Measurements from ENCODE around the gene MAP3K6. TPM values are rescaled to one million over a fixed set of nuclear protein-coding genes. Genes with fewer than 3 reads are reported as not detected.

Gene MAP3K6
- total RNA-seq, 1 donor from 2014 or later, result 45.2 TPM

- H3K9me3 ChIP-seq (replicated peaks), result no peaks in the 10 kb centered on the region
- no peak for TF ChIP-seq CTCF (IDR thresholded peaks at IDR 0.05; ENCODE audit: borderline replicate concordance)
- H3K27ac ChIP-seq (replicated peaks), result no peak overlapping the region
- no peak for DNase-seq
- H3K4me3 ChIP-seq, result no peak overlapping the region
- intact Hi-C loops (cut with micrococcal nuclease), result no loop called here
- no peaks in the 10 kb centered on the region for H3K36me3 ChIP-seq
- H3K27me3 ChIP-seq (ENCODE audit: low read depth), result no peaks in the 10 kb centered on the region
- H3K4me1 ChIP-seq, result peaks cover 11% of the 10 kb centered on the region
Observed at GRCh38 chr1:27343639-27344025, 23.1 kb downstream of the MAP3K6 start.

GRCh38 chr1:27342778-27343638, 23.8 kb downstream of the MAP3K6 start:
- peak overlapping the region; percentile 43 for H3K27ac ChIP-seq (replicated peaks)
- H3K9me3 ChIP-seq (replicated peaks), result no peaks in the 10 kb centered on the region
- intact Hi-C loops (cut with micrococcal nuclease), result no loop called here
- TF ChIP-seq CTCF (IDR thresholded peaks at IDR 0.05; ENCODE audit: borderline replicate concordance), result no peak
- no peaks in the 10 kb centered on the region for H3K36me3 ChIP-seq
- H3K27me3 ChIP-seq (ENCODE audit: low read depth), result no peaks in the 10 kb centered on the region
- no peak for DNase-seq
- peaks cover 11% of the 10 kb centered on the region for H3K4me1 ChIP-seq
- peak overlapping the region; percentile 12 for H3K4me3 ChIP-seq

- H3K4me3 ChIP-seq, result no peak overlapping the region
- TF ChIP-seq CTCF (IDR thresholded peaks at IDR 0.05; ENCODE audit: borderline replicate concordance), result no peak
- H3K27me3 ChIP-seq (ENCODE audit: low read depth), result no peaks in the 10 kb centered on the region
- intact Hi-C loops (cut with micrococcal nuclease), result no loop called here
- H3K9me3 ChIP-seq (replicated peaks), result no peaks in the 10 kb centered on the region
- no peak overlapping the region for H3K27ac ChIP-seq (replicated peaks)
- H3K4me1 ChIP-seq, result peaks cover 11% of the 10 kb centered on the region
- no peak for DNase-seq
- peaks cover 5% of the 10 kb centered on the region for H3K36me3 ChIP-seq
Observed at GRCh38 chr1:27342391-27342777, 24.4 kb downstream of the MAP3K6 start.

- intact Hi-C loops (cut with micrococcal nuclease), result no loop called here
- Histone ChIP-seq H3K27me3 (ENCODE audit: low read depth) (no peaks in the 10 kb centered on the region), H3K9me3 (replicated peaks) (no peaks in the 10 kb centered on the region), H3K36me3 (peaks cover 12% of the 10 kb centered on the region), H3K4me3 (peak within 1 kb of the TSS; percentile 12), H3K4me1 (peaks cover 11% of the 10 kb centered on the region), H3K27ac (replicated peaks) (peak within 1 kb of the TSS; percentile 43)
- TF ChIP-seq CTCF (IDR thresholded peaks at IDR 0.05; ENCODE audit: borderline replicate concordance), result no peak
- DNase-seq, result no peak
Observed at GRCh38 chr1:27341525-27342252, 25.1 kb downstream of the MAP3K6 start, which contains the start of gene SYTL1. Gene SYTL1 (plus strand): TSS chr1:27342022. CDS start chr1:27345335, 3,313 bp downstream.

GRCh38 chr1:27339213-27339612, 27.5 kb downstream of the MAP3K6 start:
- Histone ChIP-seq H3K27ac (replicated peaks) (no peak overlapping the region), H3K4me1 (peaks cover 11% of the 10 kb centered on the region), H3K9me3 (replicated peaks) (no peaks in the 10 kb centered on the region), H3K27me3 (ENCODE audit: low read depth) (no peaks in the 10 kb centered on the region), H3K36me3 (peaks cover 37% of the 10 kb centered on the region), H3K4me3 (no peak overlapping the region)
- intact Hi-C loops (cut with micrococcal nuclease), result no loop called here
- no peak for TF ChIP-seq CTCF (IDR thresholded peaks at IDR 0.05; ENCODE audit: borderline replicate concordance)
- DNase-seq, result no peak

Data from left ventricle myocardium inferior (tissue), 1 donor.